Subcutaneous adipose tissue (tissue), 4 donors: ENCODE measurements around the gene TCOF1. TPM values are rescaled to one million over a fixed set of nuclear protein-coding genes. Genes with fewer than 3 reads are reported as not detected.

ENCODE experiments used
- CTCF ChIP-seq: fragments of 450-650 bp; IDR thresholded peaks from one replicate; pipeline ENCODE4 v1.5.1; 2016; ENCODE audit warnings: low read depth, mild to moderate bottlenecking, control low read depth, antibody characterized with exemption, moderate library complexity
- total RNA-seq, 4 donors: library from RNA; depleted of rRNA; stranded (reverse); fragments of >200 nt; gene quantifications; one replicate each; pipeline ENCODE4 v1.1.0, GENCODE V29; 2016

Gene TCOF1
- total RNA-seq, 4 donors from 2014 or later, result 18.2 to 29.0 (median 19.9) TPM

- no peak for TF ChIP-seq CTCF
Observed at GRCh38 chr5:150397782-150398721, 40.6 kb downstream of the TCOF1 start.

DNA sequence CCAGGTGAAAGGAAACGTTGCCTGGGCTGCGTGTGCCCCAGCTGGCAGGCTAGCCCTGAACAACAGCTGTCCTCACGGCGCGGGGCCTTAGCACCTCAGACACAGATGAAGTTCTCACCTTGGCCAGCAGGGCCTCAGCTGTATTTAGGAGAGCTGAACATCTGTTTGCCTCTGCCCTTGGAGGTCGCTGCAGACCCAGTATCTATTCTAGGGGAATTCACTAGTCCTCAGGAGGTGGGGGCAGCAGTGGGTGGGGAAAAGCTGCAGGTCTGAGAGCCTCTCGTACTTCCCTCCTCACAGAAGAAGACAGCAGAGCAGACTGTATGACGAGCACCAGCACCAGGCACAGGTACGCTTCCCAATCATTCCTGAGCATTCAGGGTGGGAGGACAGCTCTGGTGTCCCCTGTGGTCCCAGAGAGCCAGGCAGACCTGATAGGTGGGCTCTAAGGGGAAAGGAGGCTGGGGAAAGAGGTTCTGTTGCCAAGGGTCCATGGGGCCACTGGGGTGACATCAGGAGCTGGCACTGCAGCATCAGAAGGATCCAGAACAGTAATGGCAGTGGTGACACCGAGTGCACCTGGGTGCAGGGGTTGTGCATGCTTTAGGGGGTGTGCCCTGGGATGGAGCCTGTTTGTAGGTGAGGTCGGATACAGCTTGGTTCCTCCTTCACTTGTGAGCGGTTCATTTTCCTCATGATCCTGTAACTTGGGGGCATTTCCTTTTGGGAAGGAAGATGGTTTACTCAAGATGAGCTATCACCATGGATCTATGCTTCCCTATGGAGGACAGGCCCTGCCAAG lies 41.4 kb downstream of the TCOF1 start:
- no peak for TF ChIP-seq CTCF

DNA sequence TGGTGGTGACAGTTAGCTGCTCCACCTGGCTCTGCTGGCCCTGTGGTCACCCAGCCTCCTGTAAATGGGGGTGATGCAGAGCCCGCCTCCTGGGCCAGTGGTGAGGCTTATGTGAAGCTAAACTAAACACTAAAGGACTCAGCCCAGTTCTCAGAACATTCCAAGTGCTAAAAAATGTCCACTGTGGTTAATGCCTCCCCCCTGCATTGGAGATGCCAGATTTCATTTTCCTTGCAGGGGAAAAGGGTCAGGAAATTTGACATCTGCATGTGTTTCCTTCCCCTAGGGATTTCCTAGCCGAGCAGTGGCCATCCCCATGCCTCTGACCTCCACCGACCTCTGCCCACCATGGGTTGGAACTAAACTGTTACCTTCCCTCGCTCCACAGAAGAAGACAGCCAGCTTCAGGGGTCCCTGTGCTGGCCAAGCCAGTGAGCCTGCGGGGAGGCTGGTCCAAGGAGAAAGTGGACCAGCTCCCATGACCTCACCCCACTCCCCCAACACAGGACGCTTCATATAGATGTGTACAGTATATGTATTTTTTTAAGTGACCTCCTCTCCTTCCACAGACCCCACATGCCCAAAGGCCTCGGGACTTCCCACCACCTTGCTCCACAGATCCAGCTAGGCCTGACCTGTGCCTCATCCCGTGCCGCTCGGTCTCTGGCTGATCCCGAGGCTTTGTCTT lies 42.2 kb downstream of the TCOF1 start:
- TF ChIP-seq CTCF, result no peak

- no peak for TF ChIP-seq CTCF
Observed at GRCh38 chr5:150400316-150401075, 43.0 kb downstream of the TCOF1 start.

DNA sequence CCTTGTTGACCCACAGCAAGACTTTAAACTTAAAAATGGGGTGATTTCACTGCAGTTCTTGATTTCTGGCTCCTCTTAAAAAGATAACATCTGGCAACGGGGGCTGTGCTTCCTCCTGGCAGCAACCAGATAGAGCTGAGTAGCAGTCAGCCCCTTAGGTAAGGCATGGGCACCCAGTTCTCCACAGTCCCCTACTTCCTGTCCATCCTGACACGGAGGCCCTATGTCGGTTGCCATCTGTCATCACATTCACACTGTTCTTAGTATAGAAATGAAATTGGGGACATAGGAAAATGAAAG lies 43.5 kb downstream of the TCOF1 start:
- TF ChIP-seq CTCF, result no peak

DNA sequence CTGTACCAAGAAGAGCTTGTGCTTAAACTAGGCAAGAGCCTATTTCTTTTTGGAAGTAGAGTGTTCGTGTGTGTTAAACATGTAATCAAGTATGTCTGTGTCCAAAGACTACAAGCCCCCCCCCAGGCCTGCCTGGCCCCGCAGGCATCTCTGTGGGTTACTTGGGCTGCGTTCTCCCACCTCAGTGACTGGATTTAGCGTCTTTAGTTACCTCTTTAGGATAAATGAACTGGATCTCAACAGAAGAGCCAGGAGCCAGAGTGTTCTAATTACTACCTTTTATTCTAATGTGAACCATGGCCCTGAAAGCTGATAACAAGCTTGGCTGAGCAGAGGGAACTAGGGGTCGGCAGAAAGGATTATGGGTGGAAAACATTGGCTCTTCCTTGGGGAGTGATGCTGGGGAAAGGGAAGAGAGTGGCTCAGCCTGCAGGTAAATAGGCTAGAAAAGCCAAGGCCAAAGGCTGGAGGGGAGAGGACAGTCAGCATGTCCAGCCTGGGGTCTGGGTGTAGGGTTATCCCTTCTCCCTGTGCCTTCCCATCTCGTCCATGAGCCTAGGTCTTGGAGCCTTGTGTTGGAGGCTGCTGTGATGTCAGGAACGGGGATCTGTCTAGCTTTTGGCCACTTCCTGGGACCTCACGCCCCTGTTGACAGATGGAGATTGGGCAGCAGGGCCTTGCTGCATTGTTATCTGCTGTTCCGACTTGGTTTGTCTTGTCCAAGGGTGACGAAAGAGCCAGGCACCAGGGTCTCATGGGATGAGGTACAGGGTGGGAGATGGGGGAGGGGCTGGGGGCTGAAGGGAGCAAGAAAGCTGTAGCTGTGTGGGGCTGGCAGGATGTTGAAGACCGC lies 44.1 kb downstream of the TCOF1 start:
- no peak for TF ChIP-seq CTCF
